Measurements from ENCODE around the gene TBC1D30.

Gene TBC1D30

DNA sequence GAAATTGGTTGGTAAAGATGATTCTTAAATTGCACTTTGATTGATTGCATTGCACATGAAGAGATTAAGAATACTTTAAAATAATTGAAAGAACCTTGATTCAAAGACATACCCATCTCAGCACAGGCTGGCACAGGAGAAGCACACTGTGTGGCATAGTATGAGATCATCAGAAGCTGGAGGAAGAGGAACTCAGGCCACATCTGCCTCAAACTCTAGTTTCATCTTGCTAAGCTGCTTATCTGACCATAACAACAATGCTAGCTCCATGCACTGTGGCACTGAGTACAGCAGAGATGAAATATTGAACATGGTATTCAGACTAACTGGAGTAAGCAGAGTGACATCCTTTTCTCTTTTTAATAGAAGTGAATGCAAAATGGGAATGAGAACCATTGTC is 99.1 kb downstream of the TBC1D30 start:
- H3K4me1 ChIP-seq = peaks cover 0 to 4% (median 0%) of the 10 kb centered on the region in 10 experiments; a peak in 1 of 20 replicates
- no peaks in the 10 kb centered on the region for H3K27me3 ChIP-seq
- H3K4me3 ChIP-seq = no peak overlapping the region
- H3K9ac ChIP-seq = no peak overlapping the region
- TF ChIP-seq Cebpa-rat (IDR thresholded peaks at IDR 0.05) = no peak
- H3K36me3 ChIP-seq = no peaks in the 10 kb centered on the region
- H3K4me2 ChIP-seq = no peak overlapping the region
- H4K20me1 ChIP-seq = no peaks in the 10 kb centered on the region
- no peak overlapping the region for H3K27ac ChIP-seq
- no peaks in the 10 kb centered on the region for H3K9me3 ChIP-seq (replicated peaks in 1 of 11)

Data from BLaER1 treated with 17β-estradiol and CSF1 and Interleukin-3, amounts not matched to agents 10 nM and 100 nM (cell line).